ENCODE results near the gene DLGAP5.
A peak's percentile ranks its signal among the peaks of the same experiment; 100 is the strongest.

The DLGAP5 gene

DNA sequence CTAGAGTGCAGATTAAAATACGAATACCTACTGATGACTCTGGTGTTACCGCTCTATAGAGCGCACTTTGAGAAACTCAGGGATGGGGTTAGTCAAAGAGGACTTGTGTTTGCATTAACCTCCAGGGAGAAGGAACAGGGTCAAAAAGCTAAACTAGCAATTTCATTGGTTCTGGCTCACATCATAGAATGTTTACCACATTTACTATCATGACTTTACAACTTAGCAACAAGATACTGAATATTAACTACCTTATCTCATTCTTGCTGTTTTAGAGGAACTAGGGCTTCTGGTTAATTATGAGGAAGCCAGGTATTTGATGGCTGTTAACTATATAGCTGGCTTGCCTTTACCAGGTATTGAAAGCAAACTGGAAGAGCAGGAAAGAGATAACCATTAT is 49.6 kb downstream of the DLGAP5 start:
- Mint-ChIP-seq H3K9me3 (no peaks in the 10 kb centered on the region), H3K4me1 (peaks cover 11% of the 10 kb centered on the region), H3K27me3 (no peaks in the 10 kb centered on the region), H3K4me3 (no peak overlapping the region), H3K27ac (no peak overlapping the region)
- ATAC-seq (no peak), DNase-seq (no peak)

GRCh38 chr14:55139696-55140509 is 51.5 kb downstream of the DLGAP5 start:
- no peaks in the 10 kb centered on the region for H3K9me3 Mint-ChIP-seq

GRCh38 chr14:55139141-55139540 is 52.2 kb downstream of the DLGAP5 start:
- Mint-ChIP-seq H3K9me3 (no peaks in the 10 kb centered on the region), H3K27ac (no peak overlapping the region), H3K4me1 (peaks cover 8% of the 10 kb centered on the region), H3K27me3 (no peaks in the 10 kb centered on the region), H3K4me3 (no peak overlapping the region)
- DNase-seq: no peak
- ATAC-seq: no peak

More at GRCh38 chr14:55139696-55140509, 51.5 kb downstream of the DLGAP5 start:
- no peak for ATAC-seq
- Mint-ChIP-seq H3K27ac (no peak overlapping the region), H3K4me3 (no peak overlapping the region), H3K4me1 (peaks cover 11% of the 10 kb centered on the region), H3K27me3 (no peaks in the 10 kb centered on the region)
- no peak for DNase-seq

- Mint-ChIP-seq H3K27ac (no peak overlapping the region), H3K4me1 (peaks cover 1% of the 10 kb centered on the region)
Measured at GRCh38 chr14:55138091-55138490, 53.3 kb downstream of the DLGAP5 start.

DNA sequence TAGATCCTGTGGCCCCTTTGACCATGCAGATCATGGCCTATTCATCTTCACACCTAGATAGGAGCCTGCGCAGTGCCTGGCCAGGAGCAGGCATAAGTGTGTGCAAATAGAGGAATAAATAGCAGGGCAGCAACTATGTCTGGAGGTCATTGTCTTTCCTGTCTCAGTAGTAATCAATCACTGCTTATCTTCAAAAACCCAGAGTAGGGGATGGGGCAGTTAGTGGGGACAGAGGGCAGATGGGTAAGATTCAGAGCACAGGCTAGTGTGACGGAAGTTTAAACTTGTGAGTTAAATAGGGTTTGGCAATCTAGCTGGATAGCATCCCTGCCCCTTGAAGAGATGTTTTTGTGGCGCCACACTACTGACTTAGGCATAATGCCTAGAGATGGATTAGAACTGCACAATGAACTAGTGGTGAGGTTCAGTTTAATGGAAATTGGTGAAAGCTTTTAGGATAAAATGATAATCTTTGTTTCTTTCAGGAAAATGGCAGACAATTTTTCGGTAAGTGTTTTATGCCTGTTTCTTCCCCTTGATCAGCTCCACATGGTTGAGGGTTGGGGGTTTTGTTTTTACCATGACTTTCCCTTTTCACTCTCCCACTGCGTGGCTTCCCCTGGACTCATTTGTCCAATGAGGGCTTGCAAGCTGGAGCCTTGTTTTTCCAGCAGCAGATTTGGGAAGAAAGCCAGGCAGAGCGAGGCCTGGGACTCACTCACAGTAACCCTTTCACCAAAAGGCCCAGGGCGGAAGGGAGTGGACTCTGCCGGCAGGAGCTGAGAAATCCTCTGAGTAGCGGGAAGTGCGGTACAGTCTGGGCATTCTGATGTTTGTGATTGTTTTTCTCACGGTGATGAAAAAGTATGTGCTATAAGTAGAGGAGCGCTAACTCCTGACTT is 54.2 kb downstream of the DLGAP5 start:
- no peak for ATAC-seq
- no peaks in the 10 kb centered on the region for H3K27me3 Mint-ChIP-seq
- H3K27ac Mint-ChIP-seq: no peak overlapping the region
- DNase-seq: no peak
- no peaks in the 10 kb centered on the region for H3K4me1 Mint-ChIP-seq
- no peak overlapping the region for H3K4me3 Mint-ChIP-seq
- no peaks in the 10 kb centered on the region for H3K9me3 Mint-ChIP-seq

More at GRCh38 chr14:55138091-55138490, 53.3 kb downstream of the DLGAP5 start:
- no peaks in the 10 kb centered on the region for H3K27me3 Mint-ChIP-seq
- H3K4me3 Mint-ChIP-seq: no peak overlapping the region
- DNase-seq (no peak), ATAC-seq (peak; percentile 40)
- H3K9me3 Mint-ChIP-seq: no peaks in the 10 kb centered on the region

DNA sequence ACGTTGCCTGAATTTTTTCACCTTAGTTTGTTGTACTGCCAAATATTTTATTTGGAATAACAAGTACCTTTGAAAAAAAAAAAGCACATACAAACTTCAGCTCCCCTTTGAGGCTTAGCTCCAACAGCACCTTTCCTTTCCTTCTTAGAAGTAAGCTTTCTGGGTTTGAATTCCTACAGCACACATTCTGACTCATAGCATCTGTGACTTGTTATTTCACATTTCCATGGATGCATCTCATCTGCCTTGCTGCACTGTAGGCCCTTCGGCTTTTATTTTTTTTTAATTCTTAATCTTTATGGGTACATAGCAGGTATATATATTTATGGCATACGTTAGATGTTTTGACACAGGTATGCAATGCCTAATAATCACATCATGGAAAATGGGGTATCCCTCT is 55.1 kb downstream of the DLGAP5 start:
- ATAC-seq (no peak), DNase-seq (no peak)
- no peak overlapping the region for H3K27ac Mint-ChIP-seq
- no peak overlapping the region for H3K4me3 Mint-ChIP-seq
- no peaks in the 10 kb centered on the region for H3K9me3 Mint-ChIP-seq
- H3K27me3 Mint-ChIP-seq: peaks cover 6% of the 10 kb centered on the region
- H3K4me1 Mint-ChIP-seq: peaks cover 7% of the 10 kb centered on the region

DNA sequence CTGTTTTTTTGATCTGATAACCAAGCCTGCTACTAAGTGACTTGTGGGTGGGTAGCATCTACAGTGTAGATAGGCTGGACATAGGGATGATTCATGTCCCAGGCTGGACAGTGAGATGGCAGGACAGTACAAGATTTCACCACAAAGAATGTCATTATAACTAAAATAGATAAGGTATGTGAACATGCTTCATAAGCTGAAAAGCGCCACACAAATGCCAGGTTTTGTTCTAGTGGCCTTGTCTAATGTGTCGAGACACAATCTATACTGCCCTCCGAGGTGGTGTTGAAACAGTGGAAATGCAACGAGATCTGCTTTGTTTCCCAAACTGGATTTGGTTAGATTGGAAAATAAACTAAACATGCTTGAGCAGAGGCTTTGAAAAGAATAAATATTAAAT is 58.0 kb downstream of the DLGAP5 start:
- peaks cover 27% of the 10 kb centered on the region for H3K27me3 Mint-ChIP-seq
- no peak overlapping the region for H3K4me3 Mint-ChIP-seq
- H3K9me3 Mint-ChIP-seq: no peaks in the 10 kb centered on the region
- ATAC-seq (no peak), DNase-seq (no peak)
- H3K27ac Mint-ChIP-seq: no peak overlapping the region
- peaks cover 15% of the 10 kb centered on the region for H3K4me1 Mint-ChIP-seq

- Mint-ChIP-seq H3K4me3 (no peak overlapping the region), H3K9me3 (no peaks in the 10 kb centered on the region), H3K4me1 (peaks cover 15% of the 10 kb centered on the region), H3K27ac (no peak overlapping the region), H3K27me3 (peaks cover 43% of the 10 kb centered on the region)
- DNase-seq (no peak), ATAC-seq (no peak)
Measured at GRCh38 chr14:55131370-55132137, 59.8 kb downstream of the DLGAP5 start.

- no peak for DNase-seq
- Mint-ChIP-seq H3K27ac (peak overlapping the region in 1 of 2 donors; percentile 27), H3K9me3 (no peaks in the 10 kb centered on the region), H3K4me3 (peak overlapping the region; percentile 79 to 80), H3K27me3 (peaks cover 48% of the 10 kb centered on the region), H3K4me1 (peaks cover 22% of the 10 kb centered on the region)
- no peak for ATAC-seq
Measured at GRCh38 chr14:55130196-55130550, 61.2 kb downstream of the DLGAP5 start.

DNA sequence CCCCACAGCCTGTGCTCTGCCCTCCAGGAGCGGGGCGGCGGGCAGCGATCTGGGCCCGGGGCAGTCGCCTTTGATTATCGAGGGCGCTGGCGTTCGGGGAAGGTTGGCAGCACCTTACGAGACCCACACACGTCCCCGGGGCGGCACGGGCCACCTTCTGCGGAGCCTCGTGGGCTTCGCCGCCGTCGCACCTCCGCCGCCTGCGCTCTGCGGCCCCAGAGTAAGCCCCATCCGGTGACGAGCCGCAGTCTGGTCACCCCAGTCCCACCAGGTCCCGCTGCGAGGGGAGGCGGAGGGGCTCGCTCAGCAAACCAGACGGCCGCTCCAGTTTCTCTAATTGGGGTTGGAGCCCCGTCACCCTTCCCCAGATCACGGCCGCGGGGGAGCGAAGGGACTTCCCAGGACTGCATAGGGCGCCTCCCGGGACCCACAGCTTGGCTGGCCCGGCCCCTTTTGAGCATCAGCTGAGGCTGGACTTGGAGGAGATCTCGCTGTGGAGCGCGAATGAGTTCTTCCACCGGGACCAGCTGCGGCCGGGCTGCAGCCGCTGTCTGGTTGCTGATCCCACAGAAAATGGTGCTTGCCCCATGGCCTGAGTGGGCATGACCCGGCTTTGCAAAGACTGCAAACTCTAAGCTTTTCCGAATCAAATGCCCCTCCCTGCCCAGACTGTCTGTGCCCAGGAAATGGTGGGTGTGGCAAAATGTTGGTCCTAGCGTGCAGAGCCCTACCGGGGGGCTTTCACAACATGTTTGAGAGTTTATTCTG is 61.8 kb downstream of the DLGAP5 start:
- DNase-seq (peak; percentile 61 to 67), ATAC-seq (peak; percentile 89)
- Mint-ChIP-seq H3K27ac (peak overlapping the region in 1 of 2 donors; percentile 54), H3K4me1 (peaks cover 24% of the 10 kb centered on the region), H3K27me3 (peaks cover 48% of the 10 kb centered on the region), H3K4me3 (peak overlapping the region; percentile 79 to 80), H3K9me3 (no peaks in the 10 kb centered on the region)

DNA sequence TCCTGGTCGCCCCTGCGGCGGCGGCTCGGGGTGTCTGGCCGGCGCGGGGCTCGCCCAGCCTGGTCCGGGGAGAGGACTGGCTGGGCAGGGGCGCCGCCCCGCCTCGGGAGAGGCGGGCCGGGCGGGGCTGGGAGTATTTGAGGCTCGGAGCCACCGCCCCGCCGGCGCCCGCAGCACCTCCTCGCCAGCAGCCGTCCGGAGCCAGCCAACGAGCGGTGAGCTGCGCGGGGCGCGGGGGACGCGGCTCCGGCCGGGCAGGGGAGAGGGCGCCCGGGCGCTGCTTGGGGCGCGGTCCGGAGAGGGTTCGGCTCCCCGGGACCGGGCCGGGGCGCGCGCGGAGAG is 62.3 kb downstream of the DLGAP5 start, which contains the start of gene LGALS3:
Gene LGALS3 (plus strand): TSS at position 167 of the 342 bp plus-strand sequence. CDS start 8,122 bp downstream, outside the sequence.
- DNase-seq: peak in 1 of 2 donors; percentile 18
- ATAC-seq: peak; percentile 67
- peak within 1 kb of the TSS; percentile 54 to 91 for H3K27ac Mint-ChIP-seq
- H3K9me3 Mint-ChIP-seq: no peaks in the 10 kb centered on the region
- peaks cover 48% of the 10 kb centered on the region for H3K27me3 Mint-ChIP-seq
- H3K4me3 Mint-ChIP-seq: peak within 1 kb of the TSS; percentile 79 to 81
- H3K4me1 Mint-ChIP-seq: peaks cover 24% of the 10 kb centered on the region

DNA sequence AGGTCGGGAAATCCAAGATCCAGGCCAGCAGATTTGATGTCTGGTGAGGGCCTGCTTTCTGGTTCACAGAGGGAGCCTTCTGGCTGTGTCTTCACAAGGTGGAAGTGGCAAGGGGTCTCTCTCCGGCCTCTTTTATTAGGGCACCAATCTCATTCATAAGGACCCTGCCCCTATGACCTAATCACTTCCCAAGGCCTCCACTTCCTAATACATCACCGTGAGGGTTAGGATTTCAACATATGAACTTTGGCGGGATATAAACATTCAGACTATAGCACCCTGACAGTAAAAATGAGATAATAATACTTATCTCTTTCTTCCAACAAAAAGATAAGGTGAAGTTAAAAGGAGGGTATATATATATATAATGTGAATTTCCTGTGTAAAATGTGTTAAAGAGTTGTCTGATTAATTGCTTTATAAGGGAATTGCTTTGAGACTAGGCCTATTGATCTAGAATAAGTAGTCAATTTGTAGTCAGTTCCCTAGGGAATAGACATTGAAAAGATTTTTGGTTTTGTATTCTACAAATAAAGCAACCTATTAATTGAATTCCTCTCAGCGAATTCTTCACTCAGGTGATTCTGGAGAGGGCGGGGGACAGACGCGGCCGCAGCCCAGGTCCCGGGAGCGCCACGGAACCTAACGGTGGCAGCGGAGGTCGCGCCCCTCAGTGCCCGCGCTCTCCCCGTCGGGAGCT is 62.8 kb downstream of the DLGAP5 start:
- Mint-ChIP-seq H3K4me3 (peak overlapping the region; percentile 78 to 81), H3K27ac (peak overlapping the region; percentile 51 to 91), H3K9me3 (no peaks in the 10 kb centered on the region), H3K4me1 (peaks cover 24% of the 10 kb centered on the region), H3K27me3 (peaks cover 48% of the 10 kb centered on the region)
- DNase-seq: no peak
- no peak for ATAC-seq

DNA sequence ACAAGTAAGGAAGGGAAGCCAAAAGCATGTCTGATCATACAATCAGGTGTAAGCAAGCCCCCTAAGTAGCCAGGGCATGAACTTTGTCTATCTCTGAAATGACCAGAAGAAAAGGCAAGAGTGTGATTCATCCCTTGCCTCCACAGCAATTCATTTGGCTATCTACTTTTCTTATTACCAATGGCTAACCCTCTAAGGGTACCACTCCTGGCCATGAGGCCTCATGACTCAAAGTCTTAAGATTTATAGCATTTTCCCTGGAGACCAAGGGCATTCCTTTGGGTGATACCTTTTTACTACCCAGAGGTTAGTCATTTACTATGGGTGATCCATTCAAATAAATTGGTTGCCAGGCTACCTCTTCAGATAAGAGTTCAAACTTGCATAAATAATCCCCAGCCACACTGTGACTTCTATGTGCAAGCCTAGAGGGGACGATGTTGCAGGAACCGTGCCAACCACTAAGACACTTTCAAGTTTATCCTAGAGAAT is 63.9 kb downstream of the DLGAP5 start:
- ATAC-seq (no peak), DNase-seq (no peak)

DNA sequence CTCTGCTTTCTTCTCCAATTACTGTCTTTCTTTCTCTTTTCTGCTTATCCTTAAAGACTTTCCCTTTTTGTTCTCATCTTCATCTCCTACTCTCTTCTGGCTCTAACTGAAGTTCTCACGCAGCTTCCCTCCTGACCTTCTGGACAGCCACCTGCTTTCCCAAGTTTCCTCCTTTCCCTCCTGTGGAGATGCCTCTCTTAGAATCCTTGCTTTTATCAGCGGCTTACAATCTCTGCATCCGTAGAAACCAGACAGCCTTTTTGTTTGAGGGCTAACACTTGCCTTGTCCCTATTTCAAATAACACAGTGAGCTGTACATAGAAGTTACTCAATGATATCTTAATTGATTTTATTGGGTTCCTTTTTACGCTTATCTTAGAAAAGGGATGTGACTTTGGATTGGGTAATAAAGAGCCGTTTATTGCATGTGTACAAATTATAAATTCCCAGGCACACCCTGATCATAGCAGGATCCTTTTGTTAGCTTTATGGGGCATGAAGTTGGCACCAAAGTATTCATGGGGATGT is 64.4 kb downstream of the DLGAP5 start:
- DNase-seq (no peak), ATAC-seq (no peak)
- Mint-ChIP-seq H3K27ac (no peak overlapping the region), H3K4me1 (peaks cover 31% of the 10 kb centered on the region), H3K4me3 (no peak overlapping the region), H3K27me3 (peaks cover 48% of the 10 kb centered on the region), H3K9me3 (no peaks in the 10 kb centered on the region)

More for the DNA sequence above, 63.9 kb downstream of the DLGAP5 start:
- Mint-ChIP-seq H3K4me3 (no peak overlapping the region), H3K4me1 (peaks cover 31% of the 10 kb centered on the region), H3K27ac (no peak overlapping the region), H3K27me3 (peaks cover 48% of the 10 kb centered on the region), H3K9me3 (no peaks in the 10 kb centered on the region)
